ENCODE data around the gene CRKL.

DNA sequence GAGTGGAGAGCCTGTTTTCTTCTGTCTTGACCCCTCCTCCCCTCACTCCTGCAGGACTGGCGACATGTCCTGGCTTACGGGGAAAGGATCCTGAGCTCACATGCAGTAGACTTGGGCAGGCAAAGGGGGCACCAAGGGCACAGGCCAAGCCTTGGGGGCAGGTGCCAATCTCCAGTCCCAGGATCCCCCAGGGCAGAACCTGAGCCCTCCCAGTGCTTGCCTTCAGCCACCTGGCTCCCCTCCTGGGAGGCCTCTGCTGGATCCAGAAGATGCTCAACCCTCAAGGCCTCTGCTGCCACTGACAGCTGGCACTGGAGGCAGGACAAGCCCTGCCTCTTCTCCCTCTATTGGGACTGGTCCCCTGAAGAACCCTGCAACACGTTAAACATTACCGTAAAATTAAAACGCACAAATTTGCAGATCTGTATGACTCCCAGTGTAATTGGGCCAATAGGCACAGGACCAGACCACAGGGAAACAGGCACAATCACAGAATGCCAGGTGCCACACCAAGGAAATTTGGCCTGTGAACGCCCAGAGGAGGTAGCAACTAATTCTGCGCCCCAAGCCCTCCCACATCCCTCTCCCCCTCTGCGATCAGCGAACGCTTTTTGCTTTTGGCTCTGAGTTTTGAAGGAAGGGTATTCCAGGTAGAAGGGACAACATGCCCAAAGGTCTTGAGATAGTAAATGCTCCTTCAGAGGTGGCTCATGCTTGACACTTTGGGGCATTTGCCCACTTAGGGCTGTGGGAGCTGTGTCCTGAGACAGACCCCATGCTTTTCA, 63.9 kb downstream of the CRKL start:
- TF ChIP-seq EZH2 (IDR thresholded peaks at IDR 0.05; ENCODE audit: borderline replicate concordance, insufficient read depth, low read depth, low read length, poor library complexity, severe bottlenecking) (no peak), CTCF (IDR thresholded peaks at IDR 0.05) (no peak)
